ENCODE results near the gene STX2. TPM values are rescaled to one million over a fixed set of nuclear protein-coding genes. Genes with fewer than 3 reads are reported as not detected.

STX2 gene
- polyA plus RNA-seq, 10 donors, result 14.4 to 22.5 (median 20.1) TPM

GRCh38 chr12:130832561-130833209 lies 6.4 kb downstream of the STX2 start:
- DNase-seq, result peak in 2 of 3 donors; percentile 3 to 26

- no peak for DNase-seq
Observed at GRCh38 chr12:130831876-130832405, 7.1 kb downstream of the STX2 start.

- DNase-seq, result no peak
Observed at GRCh38 chr12:130831246-130831645, 7.8 kb downstream of the STX2 start.

GRCh38 chr12:130830246-130830551 lies 8.9 kb downstream of the STX2 start:
- DNase-seq, result no peak

GRCh38 chr12:130829391-130830245 lies 9.4 kb downstream of the STX2 start:
- no peak for DNase-seq

GRCh38 chr12:130828895-130829294 lies 10.2 kb downstream of the STX2 start:
- DNase-seq, result no peak

GRCh38 chr12:130827432-130827831 lies 11.6 kb downstream of the STX2 start:
- DNase-seq, result no peak

- DNase-seq, result peak in 1 of 3 donors; percentile 30
Observed at GRCh38 chr12:130826151-130826801, 12.8 kb downstream of the STX2 start.

GRCh38 chr12:130825771-130826150 lies 13.3 kb downstream of the STX2 start:
- DNase-seq, result no peak

GRCh38 chr12:130819681-130820080 lies 19.4 kb downstream of the STX2 start:
- no peak for DNase-seq

- peak; percentile 9 to 68 (median 47) for DNase-seq
Observed at GRCh38 chr12:130818635-130819576, 20.1 kb downstream of the STX2 start.

- DNase-seq, result no peak
Observed at GRCh38 chr12:130818272-130818634, 20.8 kb downstream of the STX2 start.

- no peak for DNase-seq
Observed at GRCh38 chr12:130817804-130818203, 21.2 kb downstream of the STX2 start.

GRCh38 chr12:130816097-130816496 lies 23.0 kb downstream of the STX2 start:
- no peak for DNase-seq

- DNase-seq, result no peak
Observed at GRCh38 chr12:130815028-130815741, 23.9 kb downstream of the STX2 start.

GRCh38 chr12:130813949-130814348 lies 25.1 kb downstream of the STX2 start:
- no peak for DNase-seq

GRCh38 chr12:130813436-130813835 lies 25.6 kb downstream of the STX2 start:
- no peak for DNase-seq

GRCh38 chr12:130809791-130810190 lies 29.3 kb downstream of the STX2 start:
- no peak for DNase-seq

- no peak for DNase-seq
Observed at GRCh38 chr12:130807309-130807708, 31.7 kb downstream of the STX2 start.

GRCh38 chr12:130806574-130806973 lies 32.5 kb downstream of the STX2 start:
- DNase-seq, result no peak

- DNase-seq, result no peak
Observed at GRCh38 chr12:130805635-130806034, 33.4 kb downstream of the STX2 start.
